Activated naive CD4-positive, alpha-beta T cell treated with Interleukin-2 at 50 U/mL for 16 hours (primary cell): ENCODE measurements around the gene FAM50A.
"Not testable (repeated sequence)": the region's sequence is repeated elsewhere in the genome, so short reads cannot be mapped to it uniquely, and the experiment has no call there.

Source experiments
- DNase-seq: peaks from one replicate; pipeline ENCODE4 v3.0.0-alpha.2; 2020

The FAM50A gene, protein sequence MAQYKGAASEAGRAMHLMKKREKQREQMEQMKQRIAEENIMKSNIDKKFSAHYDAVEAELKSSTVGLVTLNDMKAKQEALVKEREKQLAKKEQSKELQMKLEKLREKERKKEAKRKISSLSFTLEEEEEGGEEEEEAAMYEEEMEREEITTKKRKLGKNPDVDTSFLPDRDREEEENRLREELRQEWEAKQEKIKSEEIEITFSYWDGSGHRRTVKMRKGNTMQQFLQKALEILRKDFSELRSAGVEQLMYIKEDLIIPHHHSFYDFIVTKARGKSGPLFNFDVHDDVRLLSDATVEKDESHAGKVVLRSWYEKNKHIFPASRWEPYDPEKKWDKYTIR

DNA sequence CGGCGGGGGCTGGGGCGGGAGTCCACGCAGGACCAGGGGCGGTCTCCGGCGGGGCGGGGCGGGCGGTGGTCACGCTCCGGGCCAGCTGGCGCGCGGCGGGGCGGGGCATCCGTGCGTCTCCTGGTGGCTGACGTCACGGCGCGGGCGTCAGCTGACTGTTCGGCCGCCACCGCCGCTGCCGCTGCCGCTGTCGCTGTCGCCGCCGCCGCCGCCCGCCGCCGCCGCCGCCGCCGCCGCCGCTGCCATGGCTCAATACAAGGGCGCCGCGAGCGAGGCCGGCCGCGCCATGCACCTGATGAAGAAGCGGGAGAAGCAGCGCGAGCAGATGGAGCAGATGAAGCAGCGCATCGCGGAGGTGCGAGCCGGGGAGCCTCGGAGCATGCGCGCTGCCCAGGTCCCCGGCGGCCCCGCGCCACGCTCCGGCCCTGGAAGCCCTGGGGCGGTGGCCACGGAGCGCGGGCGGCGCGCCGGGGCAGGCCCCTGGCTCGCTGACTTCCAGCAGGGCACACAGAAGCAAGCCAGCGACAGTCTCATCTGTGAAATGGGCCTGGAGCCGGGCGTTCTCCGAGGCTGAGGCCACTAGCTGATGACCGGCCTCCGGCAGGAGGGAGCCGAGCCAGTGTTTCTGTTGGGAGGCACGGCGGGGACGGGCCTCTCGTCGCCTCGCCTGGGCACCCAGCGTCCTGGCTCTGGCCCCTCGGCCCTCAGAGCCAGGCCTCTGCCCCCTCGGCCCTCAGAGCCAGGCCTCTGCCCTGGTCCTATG is at the start of gene FAM50A:
Gene FAM50A (plus strand): TSS at position 150 of the 763 bp plus-strand sequence. CDS start 95 bp downstream, at position 245.
- DNase-seq, result peak; percentile 77

DNA sequence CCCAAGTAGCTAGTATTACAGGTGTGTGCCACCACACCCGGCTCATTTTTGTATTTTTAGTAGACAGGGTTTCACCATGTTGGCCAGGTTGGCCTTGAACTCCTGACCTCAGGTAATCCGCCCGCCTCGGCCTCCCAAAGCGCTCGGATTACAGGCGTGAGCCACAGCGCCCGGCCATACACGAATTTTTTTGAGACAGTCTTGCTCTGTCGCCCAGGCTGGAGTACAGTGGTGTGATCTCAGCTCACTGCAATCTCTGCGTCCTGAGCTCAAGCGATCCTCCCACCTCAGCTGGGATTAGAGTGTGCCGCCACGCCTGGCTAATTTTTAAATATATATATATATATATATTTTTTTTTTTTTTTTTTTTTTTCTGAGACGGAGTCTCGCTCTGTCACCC is 47.6 kb upstream of the FAM50A start:
- not testable (repeated sequence) for DNase-seq

DNA sequence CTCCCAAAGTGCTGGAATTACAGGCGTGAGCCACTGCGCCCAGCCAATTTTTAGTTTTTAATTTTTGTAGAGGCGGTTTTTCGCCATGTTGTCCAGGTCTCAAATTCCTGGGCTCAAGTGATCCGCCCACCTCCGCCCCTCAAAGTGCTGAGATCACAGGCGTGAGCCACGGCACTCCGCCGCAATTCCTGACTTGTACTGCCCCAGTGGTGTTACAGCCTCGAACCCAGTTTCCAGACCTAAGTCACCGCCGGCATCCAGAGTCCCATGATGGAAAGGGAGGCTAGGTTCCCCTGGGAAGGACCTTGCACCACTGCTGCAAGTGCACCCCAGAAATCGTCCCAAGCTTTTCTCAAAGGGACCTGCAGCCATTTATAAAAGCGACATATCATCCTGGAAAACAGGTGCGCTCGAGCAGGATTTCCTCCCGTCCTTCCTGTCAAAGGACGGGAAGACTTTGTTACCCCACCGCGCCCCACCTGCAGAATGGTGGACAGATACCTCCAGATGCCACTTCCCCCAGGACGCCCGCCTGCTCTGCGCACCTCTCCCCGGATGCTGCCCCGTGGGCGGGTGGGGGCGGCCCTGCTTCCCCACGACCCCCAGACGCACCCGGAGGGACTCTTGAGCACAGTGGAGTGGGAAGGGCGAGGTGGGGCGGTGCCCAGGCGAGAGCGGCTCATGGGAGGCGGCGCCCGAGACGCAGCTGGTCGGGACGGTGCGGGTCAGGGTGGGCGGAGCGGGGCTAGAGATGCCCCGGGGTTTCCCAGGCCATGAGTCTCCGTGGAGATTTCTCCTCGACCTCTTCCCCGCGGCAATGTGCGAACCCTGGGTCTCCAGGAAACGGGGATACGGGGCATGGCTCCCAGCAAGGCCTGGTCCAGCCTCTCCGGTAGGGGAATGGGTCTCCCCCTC is 46.7 kb upstream of the FAM50A start:
- peak; percentile 76 for DNase-seq

DNA sequence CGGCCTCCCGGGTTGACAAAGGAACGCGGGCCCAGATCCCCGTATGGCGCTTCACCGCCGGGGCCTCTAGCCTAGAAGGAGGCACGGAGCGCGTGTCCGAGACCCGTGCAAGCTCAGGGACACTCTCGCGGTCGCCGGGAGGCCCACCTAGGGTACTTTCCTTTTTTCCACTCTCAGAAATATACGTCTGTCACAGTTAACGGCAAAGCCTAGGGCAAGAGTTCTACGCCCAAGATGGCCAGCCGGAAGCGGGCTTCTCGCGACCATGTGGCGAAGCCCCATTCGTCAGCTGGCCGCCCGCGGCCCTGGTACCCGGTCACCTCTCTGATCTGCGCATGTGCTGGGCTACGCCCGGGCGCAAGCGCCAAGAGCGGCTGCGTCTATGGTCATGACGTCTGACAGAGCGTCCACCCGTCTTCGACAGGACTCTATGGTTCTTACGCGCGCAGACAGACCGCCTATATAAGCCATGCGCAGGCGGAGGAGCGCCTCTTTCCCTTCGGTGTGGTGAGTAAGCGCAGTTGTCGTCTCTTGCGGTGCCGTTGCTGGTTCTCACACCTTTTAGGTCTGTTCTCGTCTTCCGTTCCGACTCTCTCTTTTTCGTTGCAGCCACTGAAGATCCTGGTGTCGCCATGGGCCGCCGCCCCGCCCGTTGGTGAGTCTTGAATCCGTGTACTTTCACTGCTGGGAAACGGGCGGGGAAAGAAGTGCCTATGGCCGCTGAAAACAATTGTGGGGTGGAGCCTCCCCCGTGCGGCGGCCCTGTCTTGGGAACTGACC is 45.9 kb upstream of the FAM50A start, which contains the start of gene RPL10:
Gene RPL10 (plus strand): TSS at position 490 of the 780 bp plus-strand sequence. CDS start 143 bp downstream, at position 633.
- DNase-seq, result peak; percentile 91

DNA sequence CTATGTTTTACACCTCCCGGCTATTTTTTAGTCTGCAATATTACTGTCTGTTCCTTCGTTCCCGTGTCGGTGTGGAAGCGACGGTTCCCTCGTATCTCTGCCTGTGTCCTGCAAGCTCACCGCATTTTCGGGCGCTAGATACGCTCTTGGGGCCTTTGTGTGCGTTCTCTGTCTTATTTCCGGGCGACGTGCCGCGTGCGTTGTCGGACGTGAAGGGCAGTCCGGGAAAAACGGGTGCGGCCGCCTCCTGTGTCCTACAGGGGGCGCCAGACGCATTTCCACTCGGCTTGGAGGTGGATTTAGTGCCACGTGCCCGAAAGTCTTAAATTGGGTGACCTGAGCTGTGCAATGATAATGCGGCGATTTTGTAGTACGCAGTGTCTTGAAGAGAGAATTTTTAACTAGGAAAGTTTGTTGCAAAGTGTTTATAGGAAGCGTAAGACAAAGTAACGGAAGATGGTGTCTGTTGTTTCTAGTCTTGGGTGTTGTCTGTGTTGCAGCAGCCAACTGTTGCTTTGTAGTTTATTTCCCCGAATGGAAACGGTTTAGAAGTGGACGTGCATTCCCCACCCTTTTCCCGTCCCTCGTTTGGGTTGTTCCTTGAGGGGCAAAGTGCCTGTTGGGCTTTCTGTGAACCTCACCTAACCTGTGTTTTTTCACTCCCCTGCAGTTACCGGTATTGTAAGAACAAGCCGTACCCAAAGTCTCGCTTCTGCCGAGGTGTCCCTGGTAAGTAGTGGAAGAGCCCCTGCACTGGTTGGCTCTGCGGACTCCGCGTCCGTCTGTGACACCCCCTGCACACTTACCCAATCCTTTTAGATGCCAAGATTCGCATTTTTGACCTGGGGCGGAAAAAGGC is 45.0 kb upstream of the FAM50A start:
- peak; percentile 84 for DNase-seq

DNA sequence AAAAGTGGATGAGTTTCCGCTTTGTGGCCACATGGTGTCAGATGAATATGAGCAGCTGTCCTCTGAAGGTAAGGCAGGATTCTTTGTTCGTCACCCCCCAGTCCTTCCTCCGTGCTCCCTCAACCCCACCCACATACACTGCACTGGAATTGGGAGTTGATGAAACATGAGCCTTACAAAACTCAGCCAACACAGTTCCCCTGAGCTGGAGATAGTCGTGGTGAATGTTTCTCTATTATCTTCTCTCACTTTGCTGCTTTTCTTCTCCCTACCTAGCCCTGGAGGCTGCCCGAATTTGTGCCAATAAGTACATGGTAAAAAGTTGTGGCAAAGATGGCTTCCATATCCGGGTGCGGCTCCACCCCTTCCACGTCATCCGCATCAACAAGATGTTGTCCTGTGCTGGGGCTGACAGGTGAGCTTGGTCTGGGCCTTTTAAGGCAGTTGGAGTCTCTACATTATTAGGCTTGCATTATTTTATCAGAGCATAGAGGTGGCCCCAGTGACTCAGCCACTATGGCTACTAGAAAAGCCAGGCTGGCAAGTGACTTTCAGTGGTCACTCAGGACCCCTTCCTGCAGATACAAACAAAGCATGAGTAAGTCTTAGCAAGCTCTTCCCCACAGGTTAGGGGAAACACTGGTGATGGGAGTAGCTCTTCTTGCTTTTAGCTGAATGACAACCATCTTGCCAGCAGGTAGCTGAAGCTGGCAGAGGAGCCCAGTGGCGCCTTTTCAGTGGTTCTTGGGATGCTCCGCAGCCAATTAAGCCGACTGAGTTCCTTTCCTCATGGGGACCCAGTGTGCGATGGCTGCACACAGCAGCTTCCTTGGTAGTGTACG is 44.2 kb upstream of the FAM50A start:
- peak; percentile 39 for DNase-seq

DNA sequence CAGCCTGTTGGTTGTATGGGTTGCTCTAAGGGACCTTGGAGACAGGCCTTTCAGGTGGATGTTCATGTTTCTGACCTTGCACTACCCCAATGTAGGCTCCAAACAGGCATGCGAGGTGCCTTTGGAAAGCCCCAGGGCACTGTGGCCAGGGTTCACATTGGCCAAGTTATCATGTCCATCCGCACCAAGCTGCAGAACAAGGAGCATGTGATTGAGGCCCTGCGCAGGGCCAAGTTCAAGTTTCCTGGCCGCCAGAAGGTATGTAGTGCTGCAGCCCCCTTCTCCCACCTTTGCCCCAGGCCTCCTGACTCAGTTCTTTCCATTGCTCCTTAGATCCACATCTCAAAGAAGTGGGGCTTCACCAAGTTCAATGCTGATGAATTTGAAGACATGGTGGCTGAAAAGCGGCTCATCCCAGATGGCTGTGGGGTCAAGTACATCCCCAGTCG is 43.5 kb upstream of the FAM50A start:
- DNase-seq, result not testable (repeated sequence)

DNA sequence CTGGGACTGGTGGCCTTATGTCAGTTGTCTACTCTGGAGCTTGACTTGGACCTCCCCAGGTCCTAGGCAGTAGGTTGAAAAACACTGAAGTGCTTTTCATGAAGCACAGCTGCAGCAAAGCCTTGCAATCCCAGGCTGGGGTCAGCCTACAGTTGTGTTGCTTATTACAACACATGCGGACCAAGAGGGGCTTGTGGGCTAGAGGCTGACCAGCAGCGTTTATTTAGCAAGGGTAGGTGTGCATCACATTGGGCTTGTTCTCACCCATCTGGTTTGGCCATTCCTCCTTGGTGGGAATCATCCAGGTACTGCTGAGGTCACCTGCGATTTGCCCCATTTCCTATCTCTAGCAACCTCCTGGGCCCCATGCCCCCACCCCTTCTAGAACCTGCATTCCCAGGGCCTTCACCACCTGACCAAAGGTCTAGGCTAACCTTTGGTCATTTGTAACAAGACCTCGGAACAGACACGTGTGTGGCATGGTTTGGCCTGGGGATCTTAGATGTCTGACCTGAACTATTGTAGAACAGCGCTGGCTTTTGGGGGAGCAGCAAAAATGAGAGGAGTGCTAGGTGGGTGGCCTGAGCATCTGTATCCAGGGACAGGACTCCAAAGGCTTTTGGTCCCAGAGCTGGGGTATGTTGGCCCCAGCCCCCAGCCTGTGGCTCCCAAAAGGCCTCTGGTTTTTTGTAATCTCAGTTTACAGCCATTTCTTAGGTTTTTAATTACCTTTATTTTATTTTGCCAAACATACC is 42.7 kb upstream of the FAM50A start:
- no peak for DNase-seq

DNA sequence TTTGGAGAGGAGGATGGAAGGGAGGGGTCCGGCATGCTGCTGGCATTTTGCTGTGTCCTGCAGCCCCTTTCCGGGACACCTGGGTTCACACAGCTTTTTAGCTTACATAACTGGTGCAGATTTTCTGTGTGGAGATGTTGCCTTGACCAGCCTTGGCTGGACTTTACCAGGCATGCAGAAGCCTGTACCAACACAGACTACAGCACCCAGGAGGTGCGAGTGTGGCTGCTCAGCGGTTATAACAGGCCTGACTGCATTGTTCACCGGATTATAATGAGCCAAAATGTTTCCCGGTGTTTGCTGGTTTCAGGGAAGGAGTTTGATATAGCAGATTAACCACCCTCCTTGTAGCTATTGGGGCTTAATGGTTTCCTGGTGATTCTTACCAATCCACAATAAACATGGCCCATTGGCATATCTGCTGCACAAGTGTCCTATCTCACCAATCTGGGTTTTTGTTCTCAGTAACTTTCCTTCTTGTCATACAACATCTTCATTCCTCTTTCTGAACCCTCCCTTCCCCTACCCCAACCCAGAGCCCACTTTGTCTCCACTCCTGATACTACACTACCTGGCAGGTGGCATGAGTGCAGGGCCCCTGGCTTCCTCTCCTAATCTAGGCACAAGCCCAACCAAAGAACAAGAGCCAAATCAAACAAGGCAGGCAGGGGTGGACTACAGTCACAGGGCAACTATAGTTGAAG is 41.9 kb upstream of the FAM50A start:
- DNase-seq, result no peak

DNA sequence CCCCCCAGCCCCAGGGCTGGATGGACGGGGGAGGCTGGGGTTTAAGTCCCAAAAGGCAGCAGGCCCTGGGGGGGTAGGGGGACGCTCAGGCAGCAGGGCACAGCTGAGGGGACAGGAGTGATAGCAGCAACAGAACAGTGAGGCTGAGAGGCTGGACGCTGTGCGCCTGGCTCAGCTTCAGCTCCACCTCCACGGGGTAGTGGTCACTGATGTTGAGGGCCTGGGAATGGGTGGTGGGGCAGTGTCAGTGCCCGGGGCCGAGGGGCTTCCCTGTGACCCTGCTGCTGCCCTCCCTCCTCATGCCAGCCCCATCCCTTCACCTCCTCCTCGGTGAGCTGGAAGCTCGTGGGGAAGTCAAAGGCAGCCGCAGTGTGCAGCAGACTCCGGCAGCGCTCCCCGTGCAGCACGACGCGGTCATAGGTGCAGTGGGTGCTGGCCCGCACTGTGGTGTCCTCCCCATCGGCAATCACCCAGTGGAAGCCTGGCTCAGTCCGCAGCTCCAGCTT is 41.3 kb upstream of the FAM50A start:
- DNase-seq, result no peak

DNA sequence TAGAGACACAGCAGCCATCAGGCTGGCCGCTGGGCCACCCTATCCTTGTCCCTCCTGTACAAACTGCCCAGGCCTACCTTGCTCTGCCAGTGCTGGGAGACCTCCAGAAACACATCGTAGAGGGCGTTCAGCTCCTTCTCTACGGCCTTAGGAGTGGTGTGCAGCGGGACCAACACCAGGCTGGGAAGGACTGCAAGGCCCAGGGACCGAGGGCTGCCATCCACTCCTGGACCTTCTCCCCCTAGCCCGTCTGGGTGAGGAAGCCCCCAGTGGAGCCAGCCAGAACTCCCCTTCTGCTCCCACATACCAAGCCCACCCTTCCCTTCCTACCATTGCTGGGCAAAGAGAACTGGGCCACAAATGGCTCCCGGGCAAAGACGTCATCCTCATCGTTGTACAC is 40.7 kb upstream of the FAM50A start:
- no peak for DNase-seq

DNA sequence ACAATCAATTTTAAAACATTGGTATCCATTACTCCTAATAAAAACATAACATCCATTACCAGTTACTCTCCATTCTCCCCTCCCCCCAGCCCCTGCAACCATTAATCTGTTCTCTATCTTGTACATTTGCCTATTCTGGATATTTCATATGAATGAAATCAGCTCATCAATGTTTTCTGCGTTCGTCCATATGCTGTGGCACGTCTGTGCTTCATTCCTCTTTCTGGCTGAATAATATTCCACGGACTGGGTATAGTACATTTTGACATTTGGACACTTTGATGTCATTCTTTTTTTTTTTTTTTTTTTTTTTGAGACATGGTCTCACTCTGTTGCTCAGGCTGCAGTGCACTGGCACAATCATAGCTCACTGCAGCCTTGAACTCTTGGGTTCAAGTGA is 40.1 kb upstream of the FAM50A start:
- no peak for DNase-seq

DNA sequence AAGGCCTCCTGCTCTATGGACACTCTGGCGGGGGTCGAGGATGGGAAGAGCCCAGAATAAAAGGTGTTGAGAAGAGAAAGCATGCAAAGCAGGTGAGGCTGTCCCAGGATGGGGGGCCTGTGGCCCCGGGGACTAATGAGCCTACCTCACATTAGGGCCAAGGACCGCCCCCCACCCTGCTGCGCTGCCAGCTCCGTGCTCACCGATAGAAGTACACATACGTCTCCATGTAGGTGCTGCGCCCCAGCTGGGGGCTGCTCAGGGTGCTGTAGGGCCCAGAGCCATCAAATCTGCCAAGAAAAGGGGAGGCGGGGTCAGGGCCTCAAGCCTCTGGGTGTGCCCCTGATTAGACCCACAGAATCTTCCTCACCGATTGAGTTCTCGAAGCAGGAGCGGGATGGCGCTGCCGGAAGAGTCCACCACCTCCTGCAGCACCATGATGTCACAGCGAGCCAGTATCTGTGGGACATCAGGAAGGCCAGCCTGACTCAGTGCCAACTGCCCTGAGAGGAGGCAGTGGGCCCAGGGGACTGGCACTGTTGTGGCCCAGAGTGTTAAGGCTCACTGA is 39.2 kb upstream of the FAM50A start:
- DNase-seq, result no peak

DNA sequence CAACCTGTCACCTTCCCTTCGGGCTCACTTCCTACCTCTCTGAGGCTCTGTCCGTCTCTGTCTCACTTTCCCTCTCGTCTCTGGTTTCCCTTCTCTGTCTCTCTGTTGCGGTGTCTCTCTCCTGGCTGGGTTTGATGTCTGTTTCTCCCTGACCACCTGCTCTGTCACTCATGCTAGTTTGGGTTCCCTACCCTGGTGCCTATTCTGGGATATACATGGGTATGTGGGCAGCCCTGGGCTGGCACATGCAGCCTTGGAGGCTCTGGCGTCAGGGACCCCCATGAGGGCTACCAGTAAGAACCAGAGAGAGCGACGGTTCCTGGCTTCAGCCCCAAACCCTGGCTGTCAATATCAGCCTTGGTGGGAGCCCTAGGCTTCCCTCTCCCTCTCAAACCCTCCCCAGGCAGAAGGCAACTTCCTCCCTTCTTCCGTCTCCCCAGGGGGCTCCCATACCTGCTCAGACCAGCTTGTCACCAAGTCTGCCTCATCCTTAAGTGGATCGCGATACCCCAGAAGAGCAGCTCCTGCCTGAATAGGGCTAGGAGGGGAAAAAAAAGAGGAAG is 35.2 kb upstream of the FAM50A start:
- no peak for DNase-seq

DNA sequence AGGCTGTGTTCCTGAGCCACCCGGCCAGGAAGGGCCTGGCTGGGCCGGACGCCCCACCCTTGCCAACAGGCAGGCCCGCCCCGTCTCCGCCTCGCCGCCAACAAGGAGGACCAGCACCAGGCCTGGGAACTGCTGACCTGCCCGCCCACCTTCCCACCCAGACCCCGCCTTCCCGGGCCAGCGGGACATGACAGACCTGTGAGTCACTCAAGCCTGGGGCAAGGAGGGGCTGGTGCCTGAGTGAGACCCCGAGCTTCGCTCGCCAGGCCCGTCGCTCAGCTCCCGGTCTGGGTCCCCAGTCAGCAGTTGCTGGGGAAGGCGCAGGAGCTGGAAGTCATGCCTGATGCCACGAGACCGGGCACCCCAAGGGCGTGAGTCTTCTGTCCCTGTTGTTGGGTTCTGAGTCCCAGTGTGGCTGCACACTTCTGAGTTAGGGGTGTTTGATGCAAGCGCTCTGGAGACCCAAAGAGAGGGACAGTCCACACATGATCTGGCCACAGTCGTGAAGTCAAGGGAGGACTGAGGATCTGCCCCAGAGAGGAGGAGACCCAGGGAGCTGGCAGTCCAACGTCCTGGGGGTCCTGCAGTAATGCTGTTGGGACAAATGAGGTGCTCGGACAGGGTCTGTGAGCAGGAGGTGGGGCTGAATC is 34.6 kb upstream of the FAM50A start, which contains the start of gene DNASE1L1:
Gene DNASE1L1 (minus strand): TSS at position 33 of the 650 bp plus-strand sequence. CDS start 3,686 bp downstream, outside the sequence.
- no peak for DNase-seq

DNA sequence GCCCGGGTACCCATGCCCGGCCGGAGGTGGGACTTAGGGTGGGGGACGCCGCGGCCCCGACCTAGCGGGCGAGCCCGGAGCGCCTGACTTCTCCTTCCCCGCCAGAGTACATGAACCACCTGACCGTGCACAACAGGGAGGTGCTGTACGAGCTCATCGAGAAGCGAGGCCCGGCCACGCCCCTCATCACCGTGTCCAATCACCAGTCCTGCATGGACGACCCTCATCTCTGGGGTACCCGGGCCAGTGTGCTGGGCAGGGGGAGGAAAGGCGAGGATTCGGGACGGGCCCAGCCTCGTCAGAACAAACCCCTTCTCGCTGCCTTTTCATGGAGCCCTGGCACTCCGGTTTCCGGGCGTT is 32.0 kb upstream of the FAM50A start:
- peak; percentile 57 for DNase-seq

DNA sequence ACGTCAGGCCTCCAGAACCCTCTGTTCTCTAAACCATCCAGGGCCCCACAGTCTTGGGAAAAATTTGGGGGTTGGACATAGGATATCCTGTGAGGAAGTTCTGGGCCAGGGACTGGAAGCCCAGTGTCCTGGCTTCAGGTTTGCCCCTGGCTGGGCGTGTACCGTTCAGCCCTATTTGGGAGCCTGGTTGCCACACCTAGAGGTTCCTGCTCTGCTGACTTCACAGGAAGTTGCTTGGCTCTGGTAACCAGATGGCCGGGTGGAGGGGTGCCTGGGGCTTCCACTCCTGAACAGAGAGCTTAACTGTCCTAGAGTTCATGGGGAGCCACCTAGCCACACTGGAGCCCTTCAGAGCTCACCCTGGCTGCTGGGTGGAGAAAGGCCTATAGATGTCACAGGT is 31.5 kb upstream of the FAM50A start:
- peak; percentile 19 for DNase-seq
